ENCODE measurements around the gene TCTN2. TPM values are rescaled to one million over a fixed set of nuclear protein-coding genes. Genes with fewer than 3 reads are reported as not detected.

TCTN2 gene
- total and polyA plus RNA-seq, 2 donors (not counting 1 experiment from before 2014, with no cell fraction given) = 8.5 to 22.8 TPM

GRCh38 chr12:123727878-123728277 is 57.0 kb downstream of the TCTN2 start:
- WGBS (ENCODE audit: insufficient coverage) = no CpG with 5 or more reads among the region's 3 CpGs
- CTCF ChIA-PET = no interaction called here

DNA sequence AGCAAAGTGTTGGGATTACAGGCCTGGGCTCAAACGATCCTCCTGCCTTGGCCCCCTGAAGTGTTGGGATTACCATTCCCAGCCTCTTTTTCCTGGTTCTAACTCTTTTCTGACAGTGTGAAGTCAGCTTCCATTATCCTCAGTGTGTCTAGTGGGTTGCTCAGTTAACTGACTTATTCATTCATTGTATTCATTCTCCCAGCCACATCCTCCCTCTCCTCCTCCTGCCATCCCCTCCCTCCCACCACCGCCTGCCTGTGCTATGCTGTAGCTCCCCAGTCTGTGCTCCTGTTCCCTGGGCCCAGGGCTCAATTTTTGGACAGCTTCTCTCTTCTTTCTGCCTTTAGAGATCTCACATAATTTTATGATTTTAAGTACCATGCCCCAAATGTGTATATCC is 60.7 kb downstream of the TCTN2 start:
- no peak overlapping the region for H3K4me3 ChIP-seq (ENCODE audit: control extremely low read depth in 1 of 5, extremely low read depth in 1 of 5, insufficient read depth in 1 of 5, low read depth in 2 of 5, low read length in 4 of 5)
- H3K4me2 ChIP-seq (replicated peaks; ENCODE audit: low read depth, low read length, poor library complexity, severe bottlenecking) = no peak overlapping the region
- ChIA-PET CTCF (no interaction called here), POLR2A (no interaction called here)
- H4K20me1 ChIP-seq (ENCODE audit: control insufficient read depth, insufficient read depth, low read length, poor library complexity, severe bottlenecking) = no peaks in the 10 kb centered on the region
- intact Hi-C loops (cut with micrococcal nuclease) = no loop called here
- Mint-ChIP-seq H3K4me1 (peaks cover 3% of the 10 kb centered on the region), H3K4me3 (no peak overlapping the region), H3K27me3 (no peaks in the 10 kb centered on the region), H3K27ac (no peak overlapping the region), H3K9me3 (ENCODE audit: insufficient read depth) (no peaks in the 10 kb centered on the region)
- peaks cover 6% of the 10 kb centered on the region for H3K79me2 ChIP-seq (ENCODE audit: control insufficient read depth, insufficient read depth, low read length)
- ATAC-seq (ENCODE audit: low read depth) (no peak), DNase-seq (no peak)
- 100% methylated on average over 2 of the region's 2 CpGs for WGBS (ENCODE audit: insufficient coverage)
- peaks cover 0 to 2% of the 10 kb centered on the region in 2 donors for H3K4me1 ChIP-seq (ENCODE audit: control insufficient read depth in 2 of 2, insufficient read depth in 2 of 2, low read length in 2 of 2)
- peaks cover 15 to 78% of the 10 kb centered on the region in 2 experiments for H3K36me3 ChIP-seq (replicated peaks in 1 of 2; ENCODE audit: control extremely low read depth in 1 of 2, control insufficient read depth in 1 of 2, extremely low read depth in 1 of 2, insufficient read depth in 2 of 2, low read length in 1 of 2)
- no peaks in the 10 kb centered on the region for H3K27me3 ChIP-seq (replicated peaks in 1 of 4; ENCODE audit: control extremely low read depth in 1 of 4, control insufficient read depth in 3 of 4, insufficient read depth in 4 of 4, low read length in 3 of 4)
- H3K9me3 ChIP-seq (ENCODE audit: control extremely low read depth in 1 of 3, control insufficient read depth in 2 of 3, insufficient read depth in 1 of 3, low read length in 2 of 3) = no peaks in the 10 kb centered on the region
- no peak overlapping the region for H3K27ac ChIP-seq (ENCODE audit: low read length in 2 of 2)
- no peak for TF ChIP-seq CTCF (IDR thresholded peaks at IDR 0.05)
- TF ChIP-seq EZH2 (IDR thresholded peaks at IDR 0.05; ENCODE audit: borderline replicate concordance, insufficient read depth, low read depth, low read length, poor library complexity, severe bottlenecking) = no peak
- H3K9ac ChIP-seq (ENCODE audit: low read length) = no peak overlapping the region
- H2AFZ ChIP-seq (ENCODE audit: insufficient read depth, low read depth, low read length, poor library complexity, severe bottlenecking) = no peak overlapping the region

More at GRCh38 chr12:123727878-123728277, 57.0 kb downstream of the TCTN2 start:
- no peaks in the 10 kb centered on the region for H4K20me1 ChIP-seq (ENCODE audit: control insufficient read depth, insufficient read depth, low read length, poor library complexity, severe bottlenecking)
- POLR2A ChIA-PET = no interaction called here
- no peak overlapping the region for H3K4me3 ChIP-seq (ENCODE audit: control extremely low read depth in 1 of 5, extremely low read depth in 1 of 5, insufficient read depth in 1 of 5, low read depth in 2 of 5, low read length in 4 of 5)
- peaks cover 10% of the 10 kb centered on the region for H3K4me1 Mint-ChIP-seq
- no peaks in the 10 kb centered on the region for H3K9me3 ChIP-seq (ENCODE audit: control extremely low read depth in 1 of 3, control insufficient read depth in 2 of 3, insufficient read depth in 1 of 3, low read length in 2 of 3)
- DNase-seq = no peak
- no peak for TF ChIP-seq EZH2 (IDR thresholded peaks at IDR 0.05; ENCODE audit: borderline replicate concordance, insufficient read depth, low read depth, low read length, poor library complexity, severe bottlenecking)
- TF ChIP-seq CTCF (IDR thresholded peaks at IDR 0.05) = no peak
- H3K4me2 ChIP-seq (replicated peaks; ENCODE audit: low read depth, low read length, poor library complexity, severe bottlenecking) = no peak overlapping the region
- peaks cover 7 to 16% of the 10 kb centered on the region in 2 donors for H3K4me1 ChIP-seq (ENCODE audit: control insufficient read depth in 2 of 2, insufficient read depth in 2 of 2, low read length in 2 of 2)
- H3K4me3 Mint-ChIP-seq = no peak overlapping the region
- no peak overlapping the region for H2AFZ ChIP-seq (ENCODE audit: insufficient read depth, low read depth, low read length, poor library complexity, severe bottlenecking)
- no peak overlapping the region for H3K27ac Mint-ChIP-seq
- intact Hi-C loops (cut with micrococcal nuclease) = no loop called here
- H3K27me3 Mint-ChIP-seq = no peaks in the 10 kb centered on the region
- no peaks in the 10 kb centered on the region for H3K9me3 Mint-ChIP-seq (ENCODE audit: insufficient read depth)
- no peaks in the 10 kb centered on the region for H3K27me3 ChIP-seq (replicated peaks in 1 of 4; ENCODE audit: control extremely low read depth in 1 of 4, control insufficient read depth in 3 of 4, insufficient read depth in 4 of 4, low read length in 3 of 4)
- no peak overlapping the region for H3K9ac ChIP-seq (ENCODE audit: low read length)
- peaks cover 16 to 67% of the 10 kb centered on the region in 2 experiments for H3K36me3 ChIP-seq (replicated peaks in 1 of 2; ENCODE audit: control extremely low read depth in 1 of 2, control insufficient read depth in 1 of 2, extremely low read depth in 1 of 2, insufficient read depth in 2 of 2, low read length in 1 of 2)
- no peak overlapping the region for H3K27ac ChIP-seq (ENCODE audit: low read length in 2 of 2)
- no peak for ATAC-seq (ENCODE audit: low read depth)
- peaks cover 6% of the 10 kb centered on the region for H3K79me2 ChIP-seq (ENCODE audit: control insufficient read depth, insufficient read depth, low read length)
